CD4-positive, alpha-beta T cell (primary cell): ENCODE measurements around the gene RHOD. TPM values are rescaled to one million over a fixed set of nuclear protein-coding genes. Genes with fewer than 3 reads are reported as not detected.
A peak's percentile ranks its signal among the peaks of the same experiment; 100 is the strongest.

ENCODE experiments used
- ATAC-seq: fragments of 200-7000 bp; cut with Tn5 transposase; one replicate; pipeline ENCODE4 v1.10.0; 2022; ENCODE audit warnings: mild to moderate bottlenecking; ENCODE audit not compliant: poor library complexity
- CTCF ChIA-PET: fragments of 350-600 bp; sonication (Branson Sonifier 250); formaldehyde crosslinking; loops from one replicate; lab custom pipeline; 2021; ENCODE audit warnings: antibody characterized with exemption, inconsistent platforms; lab: Charles Lee
- POLR2A ChIA-PET: fragments of 350-600 bp; sonication (Branson Sonifier 250); formaldehyde crosslinking; loops from one replicate; lab custom pipeline; 2021; ENCODE audit warnings: antibody characterized with exemption, inconsistent platforms; lab: Charles Lee
- DNase-seq, 14 experiments: peaks; one replicate each; pipeline ENCODE4 v3.0.0-alpha.2; 2013 to 2020; ENCODE audit warnings: mixed read lengths in 2 of 14
- H3K27ac ChIP-seq, 2 donors: one replicate each; pipeline versions ENCODE4 v1.5.1 to v1.7.0; 2013; ENCODE audit warnings: low read length in 2 of 2, low read depth in 1 of 2, mild to moderate bottlenecking in 1 of 2
- H3K27me3 ChIP-seq, 2 experiments: 1 replicate in 1 of 2; 2 replicates in 1 of 2; pipeline versions ENCODE4 v1.6.1 to v1.7.0; 2013; ENCODE audit warnings: low read length in 2 of 2, control low read depth in 1 of 2, mild to moderate bottlenecking in 1 of 2, moderate library complexity in 1 of 2; ENCODE audit not compliant: insufficient read depth in 2 of 2, control insufficient read depth in 1 of 2
- H3K36me3 ChIP-seq: one replicate; pipeline ENCODE4 v1.6.1; 2013; ENCODE audit warnings: low read length, control low read depth; ENCODE audit not compliant: insufficient read depth
- H3K4me1 ChIP-seq: one replicate; pipeline ENCODE4 v1.6.1; 2013; ENCODE audit warnings: low read length, control low read depth; ENCODE audit not compliant: insufficient read depth
- H3K4me3 ChIP-seq: one replicate; pipeline ENCODE4 v1.5.1; 2013; ENCODE audit warnings: mild to moderate bottlenecking, low read length, moderate library complexity
- H3K9me3 ChIP-seq, 2 experiments: 1 replicate in 1 of 2; 2 replicates in 1 of 2; pipeline versions ENCODE4 v1.6.1 to v1.7.0; 2013; ENCODE audit warnings: low read length in 2 of 2, mild to moderate bottlenecking in 2 of 2, control low read depth in 1 of 2, moderate library complexity in 1 of 2; ENCODE audit not compliant: control insufficient read depth in 1 of 2, insufficient read depth in 1 of 2
- H3K27ac Mint-ChIP-seq: one replicate; pipeline ENCODE4 v1.8.0; 2020; ENCODE audit warnings: mixed read lengths
- H3K27me3 Mint-ChIP-seq: one replicate; pipeline ENCODE4 v1.8.0; 2021; ENCODE audit warnings: mixed read lengths
- H3K36me3 Mint-ChIP-seq: one replicate; pipeline ENCODE4 v1.8.0; 2021; ENCODE audit warnings: low read depth, mixed read lengths
- H3K4me1 Mint-ChIP-seq: one replicate; pipeline ENCODE4 v1.8.0; 2021; ENCODE audit warnings: low read depth, mixed read lengths
- H3K4me3 Mint-ChIP-seq: one replicate; pipeline ENCODE4 v1.8.0; 2020; ENCODE audit warnings: mild to moderate bottlenecking, mixed read lengths
- H3K9me3 Mint-ChIP-seq: one replicate; pipeline ENCODE4 v1.8.0; 2020; ENCODE audit warnings: mixed read lengths
- CTCF ChIP-seq: fragments of 200-600 bp; IDR thresholded peaks from one replicate; pipeline ENCODE4 v1.8.0; 2022; ENCODE audit warnings: antibody characterized with exemption, mild to moderate bottlenecking
- intact Hi-C, 2 experiments: fragments of 100-400 bp; cut with DNase I in 1 of 2; cut with micrococcal nuclease in 1 of 2; formaldehyde crosslinking; loops; one replicate each; pipeline versions ENCODE4 v1.15.1 to v1.9.0; 2023 to 2025; cut with DNase I, micrococcal nuclease
- total RNA-seq, 174 experiments: library from RNA in 2 of 174; stranded (reverse) in 2 of 174; gene quantifications; one replicate each; pipeline ENCODE4 v1.2.3 and lab custom pipeline; 2021 to 2026

The RHOD gene
- total RNA-seq, 2 experiments from 2014 or later: not detected

DNA sequence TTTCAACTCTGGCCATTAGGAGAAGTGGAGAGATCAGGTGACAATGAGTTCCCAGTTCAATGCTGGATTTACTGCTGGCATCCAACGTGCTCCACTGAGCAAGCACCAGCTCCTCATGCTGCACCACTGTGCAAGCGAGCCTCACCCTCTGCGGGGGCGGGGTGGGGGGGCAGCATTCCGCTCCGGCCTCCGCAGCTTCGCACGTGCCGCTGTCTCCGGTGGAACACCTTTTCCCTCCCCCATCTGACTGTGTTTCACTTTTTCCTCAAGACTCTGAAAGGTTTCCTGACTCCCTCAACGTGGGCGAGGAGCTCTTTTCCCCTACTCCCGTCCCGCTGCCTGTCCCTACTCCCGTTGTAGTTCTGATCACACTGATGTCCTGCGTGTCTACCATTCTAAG is 835 bp upstream of the RHOD start:
- Histone ChIP-seq H3K27me3 (peaks cover 3 to 9% of the 10 kb centered on the region in 2 experiments), H3K9me3 (no peaks in the 10 kb centered on the region), H3K27ac (no peak overlapping the region), H3K4me3 (peak overlapping the region; percentile 41), H3K4me1 (peaks cover 21% of the 10 kb centered on the region), H3K36me3 (no peaks in the 10 kb centered on the region)
- no peak for TF ChIP-seq CTCF
- POLR2A ChIA-PET: no interaction called here
- no peak for ATAC-seq
- Mint-ChIP-seq H3K9me3 (no peaks in the 10 kb centered on the region), H3K27ac (no peak overlapping the region), H3K27me3 (peaks cover 8% of the 10 kb centered on the region), H3K36me3 (no peaks in the 10 kb centered on the region), H3K4me3 (peak overlapping the region; percentile 71), H3K4me1 (peaks cover 16% of the 10 kb centered on the region)
- CTCF ChIA-PET: no interaction called here
- no peak for DNase-seq
- intact Hi-C loops: no loop called here

DNA sequence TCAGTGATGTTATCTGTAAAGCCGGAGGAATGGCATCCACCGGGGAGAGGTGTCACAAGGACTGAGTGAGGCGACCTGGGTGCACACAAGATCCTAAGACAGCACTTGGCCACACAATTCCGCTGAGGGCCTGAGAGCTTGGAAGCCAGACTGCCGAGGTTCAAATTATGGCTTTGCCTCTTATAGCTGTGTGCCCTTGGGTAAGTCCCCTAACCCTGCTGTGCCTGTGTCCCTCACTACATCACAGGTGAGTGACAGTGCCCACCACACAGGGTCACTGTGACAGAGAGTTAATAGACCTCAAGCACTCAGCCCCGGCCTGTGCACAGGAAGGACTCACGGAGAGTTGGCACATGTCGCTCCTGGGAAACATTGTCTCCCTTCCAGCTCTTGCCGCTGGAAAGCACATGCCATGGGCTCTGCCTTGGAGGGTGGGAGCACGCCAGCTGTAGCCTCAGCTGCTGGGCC is 592 bp downstream of the RHOD start:
- POLR2A ChIA-PET: no interaction called here
- Histone ChIP-seq H3K36me3 (no peaks in the 10 kb centered on the region), H3K27ac (no peak overlapping the region), H3K27me3 (peaks cover 3 to 7% of the 10 kb centered on the region in 2 experiments), H3K9me3 (no peaks in the 10 kb centered on the region), H3K4me1 (peaks cover 21% of the 10 kb centered on the region), H3K4me3 (no peak overlapping the region)
- Mint-ChIP-seq H3K27ac (no peak overlapping the region), H3K36me3 (no peaks in the 10 kb centered on the region), H3K4me3 (peak overlapping the region; percentile 39), H3K27me3 (peaks cover 8% of the 10 kb centered on the region), H3K9me3 (no peaks in the 10 kb centered on the region), H3K4me1 (peaks cover 16% of the 10 kb centered on the region)
- no peak for DNase-seq
- intact Hi-C loops: no loop called here
- TF ChIP-seq CTCF: no peak
- CTCF ChIA-PET: no interaction called here
- ATAC-seq: no peak

- Histone ChIP-seq H3K27me3 (peaks cover 3 to 7% of the 10 kb centered on the region in 2 experiments), H3K4me3 (no peak overlapping the region), H3K4me1 (peaks cover 21% of the 10 kb centered on the region), H3K36me3 (no peaks in the 10 kb centered on the region), H3K9me3 (no peaks in the 10 kb centered on the region), H3K27ac (no peak overlapping the region)
- H3K27ac Mint-ChIP-seq: no peak overlapping the region
- TF ChIP-seq CTCF: no peak
- H3K4me3 Mint-ChIP-seq: no peak overlapping the region
- no peak for ATAC-seq
- no peak for DNase-seq
- peaks cover 8% of the 10 kb centered on the region for H3K27me3 Mint-ChIP-seq
- POLR2A ChIA-PET: no interaction called here
- CTCF ChIA-PET: no interaction called here
- peaks cover 16% of the 10 kb centered on the region for H3K4me1 Mint-ChIP-seq
- no peaks in the 10 kb centered on the region for H3K9me3 Mint-ChIP-seq
- intact Hi-C loops: no loop called here
- H3K36me3 Mint-ChIP-seq: no peaks in the 10 kb centered on the region
Observed at GRCh38 chr11:67058506-67058905, 1.9 kb downstream of the RHOD start.
